ENCODE results near the gene CARNS1. TPM values are rescaled to one million over a fixed set of nuclear protein-coding genes. Genes with fewer than 3 reads are reported as not detected.
A peak's percentile ranks its signal among the peaks of the same experiment; 100 is the strongest.
"Not testable (repeated sequence)": the region's sequence is repeated elsewhere in the genome, so short reads cannot be mapped to it uniquely, and the experiment has no call there.

The CARNS1 gene
- polyA plus RNA-seq, 1 experiment, result 0.12 TPM

GRCh38 chr11:67400251-67400941 lies 15.1 kb upstream of the CARNS1 start:
- Histone ChIP-seq H3K4me3 (ENCODE audit: low read depth, low read length) (peak overlapping the region; percentile 98), H3K27me3 (ENCODE audit: control insufficient read depth, insufficient read depth, low read length) (no peaks in the 10 kb centered on the region), H3K36me3 (ENCODE audit: control insufficient read depth, insufficient read depth, low read length) (peaks cover 30% of the 10 kb centered on the region)
- TF ChIP-seq CTCF (IDR thresholded peaks at IDR 0.05; ENCODE audit: insufficient read depth, low read depth, low read length), result no peak
- ChIA-PET POLR2A (no interaction called here), CTCF (interaction anchor here (0.8 to 2.7 kb wide), 13 partner anchors 9 to 69 kb away, joined by 3 to 16 read pairs (median 8); partner anchors contain the start of genes CLCF1, CORO1B, RAD9A and TMEM134)
- no peak for DNase-seq (ENCODE audit: low read depth)

DNA sequence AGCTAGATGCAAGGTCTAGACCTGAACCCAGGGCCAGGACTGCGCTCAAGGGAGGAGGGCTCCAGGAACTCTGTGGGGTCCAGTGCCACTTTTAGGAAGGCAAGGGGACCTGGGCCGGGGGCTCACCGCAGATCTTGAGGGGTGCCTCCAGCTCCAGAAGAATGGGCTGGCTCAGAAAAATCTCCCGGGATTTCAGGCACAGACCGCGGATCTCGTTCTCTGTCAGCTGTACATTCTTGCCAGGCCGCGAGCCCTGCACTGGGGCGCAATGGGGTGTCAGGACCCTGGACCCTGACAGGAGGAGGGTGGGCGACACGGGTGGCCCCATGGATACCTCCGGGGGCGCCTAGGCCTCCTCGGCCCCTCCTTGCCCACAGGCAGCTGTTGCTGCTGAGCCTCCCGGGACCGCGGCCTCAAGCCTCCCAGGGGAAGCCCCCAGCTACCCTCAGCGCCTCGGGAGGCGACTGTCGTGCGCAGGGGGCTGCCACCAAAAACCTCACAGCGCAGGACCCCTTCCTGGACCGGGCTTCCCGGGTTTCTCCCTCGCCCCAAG lies 14.5 kb upstream of the CARNS1 start:
- Histone ChIP-seq H3K36me3 (ENCODE audit: control insufficient read depth, insufficient read depth, low read length) (peaks cover 28% of the 10 kb centered on the region), H3K27me3 (ENCODE audit: control insufficient read depth, insufficient read depth, low read length) (no peaks in the 10 kb centered on the region), H3K4me3 (ENCODE audit: low read depth, low read length) (peak overlapping the region; percentile 98)
- ChIA-PET CTCF (interaction anchor here (0.8 to 2.7 kb wide), 24 partner anchors 10 to 114 kb away, joined by 3 to 16 read pairs (median 4); partner anchors contain the start of genes CLCF1, CORO1B, PITPNM1 and RAD9A), POLR2A (interaction anchor here (0.5 to 1.5 kb wide), 4 partner anchors 9 to 67 kb away, joined by 3 to 29 read pairs (median 16); partner anchors contain the start of genes CLCF1 and RAD9A)
- no peak for DNase-seq (ENCODE audit: low read depth)
- TF ChIP-seq CTCF (IDR thresholded peaks at IDR 0.05; ENCODE audit: insufficient read depth, low read depth, low read length), result no peak

- POLR2A ChIA-PET, result interaction anchor here (0.5 to 1.5 kb wide), 4 partner anchors 10 to 66 kb away, joined by 3 to 29 read pairs (median 16); partner anchors contain the start of genes CLCF1 and RAD9A
- peaks cover 24% of the 10 kb centered on the region for H3K36me3 ChIP-seq (ENCODE audit: control insufficient read depth, insufficient read depth, low read length)
- TF ChIP-seq CTCF (IDR thresholded peaks at IDR 0.05; ENCODE audit: insufficient read depth, low read depth, low read length), result 0 out of 2 replicates have a peak, but pooled peaks have one; percentile 7
- no peaks in the 10 kb centered on the region for H3K27me3 ChIP-seq (ENCODE audit: control insufficient read depth, insufficient read depth, low read length)
- CTCF ChIA-PET, result interaction anchor here (0.8 to 2.7 kb wide), 26 partner anchors 10 to 113 kb away, joined by 3 to 16 read pairs (median 4); partner anchors contain the start of genes CLCF1, CORO1B, PITPNM1 and RAD9A
- peak within 1 kb of the TSS; percentile 98 for H3K4me3 ChIP-seq (ENCODE audit: low read depth, low read length)
- peak; percentile 27 for DNase-seq (ENCODE audit: low read depth)
These were observed 13.8 kb upstream of the CARNS1 start, which contains the start of gene PPP1CA for GRCh38 chr11:67401495-67402191. Gene PPP1CA, minus strand, starts transcription at chr11:67401858. Its CDS starts 76 bp downstream, at chr11:67401782.

DNA sequence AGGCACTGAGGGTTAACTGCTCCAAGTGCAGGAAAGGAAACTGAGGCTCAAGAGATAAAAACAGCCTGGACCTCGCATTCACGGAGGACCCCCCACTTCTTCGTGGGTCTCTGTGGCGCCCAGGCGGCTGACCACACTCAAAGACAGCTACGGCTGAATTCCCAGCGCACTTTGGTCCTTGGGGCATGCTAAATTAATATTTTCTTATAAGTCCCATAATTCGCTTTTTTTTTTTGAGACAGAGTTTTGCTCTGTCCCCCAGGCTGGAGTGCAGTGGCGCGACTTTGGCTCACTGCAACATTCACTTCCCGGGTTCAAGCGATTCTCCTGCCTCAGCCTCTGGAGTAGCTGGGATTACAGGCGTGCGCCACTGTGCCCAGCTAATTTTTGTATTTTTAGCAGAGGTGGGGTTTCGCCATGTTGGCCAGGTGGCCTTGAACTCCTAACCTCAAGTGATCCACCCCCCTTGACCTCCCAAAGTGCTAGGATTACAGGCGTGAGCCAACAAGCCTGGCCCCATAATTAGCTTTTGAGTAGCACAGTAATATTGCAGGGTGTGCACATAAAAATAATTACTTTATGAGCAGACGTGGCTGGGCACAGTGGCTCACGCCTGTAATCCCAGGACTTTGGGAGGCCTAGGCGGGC lies 13.2 kb upstream of the CARNS1 start:
- CTCF ChIA-PET, result interaction anchor here (1.0 to 2.7 kb wide), 17 partner anchors 10 to 112 kb away, joined by 3 to 16 read pairs (median 4); partner anchors contain the start of genes RAD9A and RPS6KB2
- DNase-seq (ENCODE audit: low read depth); H3K27me3 ChIP-seq (ENCODE audit: control insufficient read depth, insufficient read depth, low read length): not testable (repeated sequence)
- peak overlapping the region; percentile 16; the same call in 1 of the 2 replicates for H3K4me3 ChIP-seq (ENCODE audit: low read depth, low read length)
- POLR2A ChIA-PET, result interaction anchor here (1.0 to 1.5 kb wide), 2 partner anchors 11 to 29 kb away, joined by 9 to 23 read pairs; partner anchors contain the start of genes CLCF1 and RAD9A
- H3K36me3 ChIP-seq (ENCODE audit: control insufficient read depth, insufficient read depth, low read length), result peaks cover 23% of the 10 kb centered on the region

DNA sequence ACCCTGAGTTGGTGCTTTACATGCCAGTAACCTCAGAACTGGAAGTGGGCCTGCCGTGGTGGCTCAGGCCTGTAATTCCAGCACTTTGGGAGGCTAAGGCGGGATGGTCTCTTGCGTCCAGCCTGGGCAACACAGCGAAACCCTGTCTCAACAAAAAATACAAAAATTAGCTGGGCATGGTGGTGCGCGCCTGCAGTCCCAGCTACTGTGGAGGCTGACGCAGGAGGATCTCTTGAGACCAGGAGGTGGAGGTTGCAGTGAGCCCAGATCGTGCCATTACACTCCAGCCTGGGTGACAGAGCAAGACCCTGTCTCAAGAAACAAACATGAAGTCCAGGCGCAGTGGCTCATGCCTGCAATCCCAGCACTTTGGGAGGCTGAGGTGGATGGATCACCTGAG lies 12.4 kb upstream of the CARNS1 start:
- H3K36me3 ChIP-seq (ENCODE audit: control insufficient read depth, insufficient read depth, low read length), result peaks cover 15% of the 10 kb centered on the region
- CTCF ChIA-PET, result interaction anchor here (2.5 kb wide), 1 partner anchor 52 kb away, joined by 10 read pairs; no protein-coding TSS in a partner anchor
- H3K27me3 ChIP-seq (ENCODE audit: control insufficient read depth, insufficient read depth, low read length); H3K4me3 ChIP-seq (ENCODE audit: low read depth, low read length); DNase-seq (ENCODE audit: low read depth); POLR2A ChIA-PET: not testable (repeated sequence)
